ENCODE measurements around the gene RAB18. TPM values are rescaled to one million over a fixed set of nuclear protein-coding genes. Genes with fewer than 3 reads are reported as not detected.
A peak's percentile ranks its signal among the peaks of the same experiment; 100 is the strongest.

RAB18 gene
- total RNA-seq, 6 experiments from 2014 or later = 25.6 to 66.1 (median 53.3) TPM

DNA sequence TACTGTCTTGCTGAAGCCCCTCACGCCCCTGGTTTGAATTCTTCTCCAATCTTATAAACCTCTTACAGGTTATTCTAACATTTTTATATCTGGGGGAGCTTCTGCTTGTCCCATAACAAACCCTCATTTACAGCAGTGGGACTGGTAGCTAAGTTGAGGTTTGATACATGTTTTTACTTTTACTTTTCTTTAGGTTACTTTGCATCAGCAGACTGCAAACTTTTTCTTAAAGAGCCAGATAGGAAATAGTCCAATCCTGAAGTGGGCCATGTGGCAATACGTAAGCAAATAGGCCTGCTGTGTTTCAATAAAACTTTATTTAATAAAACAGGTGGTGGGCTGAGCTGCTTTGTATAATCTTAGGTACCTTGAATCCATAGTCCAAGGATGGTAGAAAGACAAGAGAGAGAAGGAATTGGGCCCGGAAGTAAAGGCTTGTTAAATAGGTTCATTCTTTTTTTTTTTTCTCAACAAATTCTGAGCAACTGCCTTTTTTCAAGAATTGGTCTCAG is 27.3 kb downstream of the RAB18 start:
- DNase-seq (no peak), ATAC-seq (no peak)
- H3K9me3 ChIP-seq = no peaks in the 10 kb centered on the region
- 93% methylated on average over 3 of the region's 3 CpGs for WGBS (ENCODE audit: insufficient coverage, low coverage, low lambda C conversion rate, missing lambda C conversion rate)
- H3K27ac ChIP-seq = no peak overlapping the region
- H3K4me1 ChIP-seq = peaks cover 0 to 19% (median 6%) of the 10 kb centered on the region in 4 donors
- no peak overlapping the region for H3K4me3 ChIP-seq
- intact Hi-C loops (cut with DNase I) = no loop called here
- no peak for TF ChIP-seq POLR2A (IDR thresholded peaks at IDR 0.05)
- TF ChIP-seq, protein P1, sequence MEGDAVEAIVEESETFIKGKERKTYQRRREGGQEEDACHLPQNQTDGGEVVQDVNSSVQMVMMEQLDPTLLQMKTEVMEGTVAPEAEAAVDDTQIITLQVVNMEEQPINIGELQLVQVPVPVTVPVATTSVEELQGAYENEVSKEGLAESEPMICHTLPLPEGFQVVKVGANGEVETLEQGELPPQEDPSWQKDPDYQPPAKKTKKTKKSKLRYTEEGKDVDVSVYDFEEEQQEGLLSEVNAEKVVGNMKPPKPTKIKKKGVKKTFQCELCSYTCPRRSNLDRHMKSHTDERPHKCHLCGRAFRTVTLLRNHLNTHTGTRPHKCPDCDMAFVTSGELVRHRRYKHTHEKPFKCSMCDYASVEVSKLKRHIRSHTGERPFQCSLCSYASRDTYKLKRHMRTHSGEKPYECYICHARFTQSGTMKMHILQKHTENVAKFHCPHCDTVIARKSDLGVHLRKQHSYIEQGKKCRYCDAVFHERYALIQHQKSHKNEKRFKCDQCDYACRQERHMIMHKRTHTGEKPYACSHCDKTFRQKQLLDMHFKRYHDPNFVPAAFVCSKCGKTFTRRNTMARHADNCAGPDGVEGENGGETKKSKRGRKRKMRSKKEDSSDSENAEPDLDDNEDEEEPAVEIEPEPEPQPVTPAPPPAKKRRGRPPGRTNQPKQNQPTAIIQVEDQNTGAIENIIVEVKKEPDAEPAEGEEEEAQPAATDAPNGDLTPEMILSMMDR (IDR thresholded peaks at IDR 0.05) = no peak
- no peaks in the 10 kb centered on the region for H3K27me3 ChIP-seq
- peaks cover 0 to 20% (median 4%) of the 10 kb centered on the region in 4 donors for H3K36me3 ChIP-seq

DNA sequence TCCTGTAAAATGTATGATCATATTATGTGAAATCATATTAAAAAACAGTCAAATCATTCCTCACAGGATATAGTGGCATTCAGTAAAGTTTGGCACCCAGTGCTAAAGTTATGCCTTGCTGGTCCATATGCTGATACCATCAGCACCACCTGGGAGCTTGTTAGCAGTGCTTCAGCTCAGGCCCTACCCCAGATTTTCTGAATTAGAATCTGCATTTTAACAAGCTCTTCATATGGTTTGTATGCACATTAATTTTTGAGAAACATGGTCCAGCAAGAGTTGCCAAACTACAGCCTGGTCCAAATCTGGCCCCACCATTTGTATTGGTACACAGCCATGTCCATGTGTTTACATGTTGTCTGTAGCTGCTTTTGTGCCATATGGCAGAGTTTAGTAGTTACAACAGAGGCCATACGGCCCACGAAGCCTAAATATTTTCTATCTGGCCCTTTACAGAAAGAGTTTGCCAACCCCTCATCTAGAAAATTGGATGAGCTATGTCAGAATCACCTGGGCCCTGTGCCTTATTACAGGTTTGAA is 30.1 kb downstream of the RAB18 start:
- H3K9me3 ChIP-seq = no peaks in the 10 kb centered on the region
- TF ChIP-seq, protein P1 (IDR thresholded peaks at IDR 0.05) = no peak
- no peak for TF ChIP-seq POLR2A (IDR thresholded peaks at IDR 0.05)
- H3K36me3 ChIP-seq = peaks cover 0 to 24% (median 12%) of the 10 kb centered on the region in 4 donors
- intact Hi-C loops (cut with DNase I) = no loop called here
- no peak overlapping the region for H3K27ac ChIP-seq
- H3K4me1 ChIP-seq = peaks cover 0 to 16% (median 6%) of the 10 kb centered on the region in 4 donors
- ATAC-seq (no peak), DNase-seq (no peak)
- H3K4me3 ChIP-seq = no peak overlapping the region
- WGBS (ENCODE audit: insufficient coverage, low coverage, low lambda C conversion rate, missing lambda C conversion rate) = 100% methylated on average over 2 of the region's 2 CpGs
- H3K27me3 ChIP-seq = no peaks in the 10 kb centered on the region

DNA sequence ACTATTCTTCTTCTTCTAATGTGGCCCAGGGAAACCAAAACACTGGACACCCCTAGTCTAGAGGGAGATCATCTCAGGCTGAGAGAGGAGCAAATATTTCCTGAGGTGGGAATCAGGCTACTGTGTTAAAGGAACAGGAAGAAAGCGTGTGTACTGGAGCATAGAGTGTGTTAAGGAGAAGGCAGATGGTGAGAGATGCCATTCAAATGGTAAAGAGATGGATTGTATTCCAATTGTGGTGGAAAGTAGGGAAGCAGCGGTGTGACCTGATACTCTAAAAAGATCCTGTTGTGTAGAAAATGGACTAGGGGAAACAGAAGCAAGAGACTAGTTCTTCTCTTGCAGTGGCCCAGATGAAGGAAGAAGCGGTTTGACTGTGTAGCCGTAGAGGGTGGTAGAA is 31.2 kb downstream of the RAB18 start:
- Histone ChIP-seq H3K9me3 (no peaks in the 10 kb centered on the region), H3K36me3 (peaks cover 0 to 26% (median 12%) of the 10 kb centered on the region in 4 donors), H3K27me3 (no peaks in the 10 kb centered on the region), H3K4me1 (peaks cover 0 to 10% (median 2%) of the 10 kb centered on the region in 4 donors), H3K4me3 (no peak overlapping the region), H3K27ac (no peak overlapping the region)
- DNase-seq (no peak), ATAC-seq (no peak)
- TF ChIP-seq, protein P1 (IDR thresholded peaks at IDR 0.05) = no peak
- TF ChIP-seq POLR2A (IDR thresholded peaks at IDR 0.05) = no peak
- intact Hi-C loops (cut with DNase I) = no loop called here
- 100% methylated on average over 3 of the region's 4 CpGs for WGBS (ENCODE audit: insufficient coverage, low coverage, low lambda C conversion rate, missing lambda C conversion rate)

DNA sequence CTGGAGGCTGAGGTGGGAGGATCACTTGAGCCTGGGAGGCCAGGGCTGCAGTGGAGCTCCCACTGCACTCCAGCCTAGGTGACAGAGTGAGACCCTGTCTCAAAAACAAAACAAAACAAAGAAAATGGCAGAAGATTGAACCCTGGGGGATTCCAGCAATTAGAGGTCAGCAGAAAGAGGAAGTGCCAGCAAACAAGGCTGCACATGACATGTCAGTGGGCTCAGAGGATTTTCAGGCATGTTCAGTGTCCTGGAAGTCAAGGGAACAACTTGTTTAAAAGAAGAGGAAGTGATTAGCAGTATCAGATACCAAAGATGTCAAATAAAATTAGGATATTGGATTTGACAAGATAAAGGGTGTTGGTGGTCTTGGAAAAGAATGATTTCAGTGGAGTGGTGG is 32.3 kb downstream of the RAB18 start:
- no peak overlapping the region for H3K4me3 ChIP-seq
- H3K27me3 ChIP-seq = no peaks in the 10 kb centered on the region
- DNase-seq (no peak), ATAC-seq (peak in 1 of 4 donors; percentile 24)
- no peaks in the 10 kb centered on the region for H3K9me3 ChIP-seq
- peaks cover 0 to 26% (median 12%) of the 10 kb centered on the region in 4 donors for H3K36me3 ChIP-seq
- intact Hi-C loops (cut with DNase I) = no loop called here
- TF ChIP-seq, protein P1 (IDR thresholded peaks at IDR 0.05) = no peak
- TF ChIP-seq POLR2A (IDR thresholded peaks at IDR 0.05) = no peak
- no peaks in the 10 kb centered on the region for H3K4me1 ChIP-seq
- H3K27ac ChIP-seq = no peak overlapping the region

All from right lobe of liver (tissue), 6 donors.